Measurements from ENCODE around the gene PPP1R9A.
"Not testable (repeated sequence)": the region's sequence is repeated elsewhere in the genome, so short reads cannot be mapped to it uniquely, and the experiment has no call there.

The PPP1R9A gene

GRCh38 chr7:95001815-95002561, 94.6 kb downstream of the PPP1R9A start:
- no peak for TF ChIP-seq CTCF (IDR thresholded peaks at IDR 0.05; ENCODE audit: control insufficient read depth, extremely low read depth, insufficient read depth)
- DNase-seq (ENCODE audit: low read depth), result no peak
- H3K4me3 ChIP-seq (ENCODE audit: low read depth, low read length), result no peak overlapping the region

GRCh38 chr7:95002775-95003174, 95.4 kb downstream of the PPP1R9A start:
- DNase-seq (ENCODE audit: low read depth), result no peak
- TF ChIP-seq CTCF (IDR thresholded peaks at IDR 0.05; ENCODE audit: control insufficient read depth, extremely low read depth, insufficient read depth), result no peak
- H3K4me3 ChIP-seq (ENCODE audit: low read depth, low read length), result no peak overlapping the region

GRCh38 chr7:95004618-95005247, 97.3 kb downstream of the PPP1R9A start:
- no peak for TF ChIP-seq CTCF (IDR thresholded peaks at IDR 0.05; ENCODE audit: control insufficient read depth, extremely low read depth, insufficient read depth)
- DNase-seq (ENCODE audit: low read depth), result no peak
- no peak overlapping the region for H3K4me3 ChIP-seq (ENCODE audit: low read depth, low read length)

- TF ChIP-seq CTCF (IDR thresholded peaks at IDR 0.05; ENCODE audit: control insufficient read depth, extremely low read depth, insufficient read depth), result no peak
- DNase-seq (ENCODE audit: low read depth), result no peak
- no peak overlapping the region for H3K4me3 ChIP-seq (ENCODE audit: low read depth, low read length)
These were observed 98.6 kb downstream of the PPP1R9A start for GRCh38 chr7:95006010-95006409.

GRCh38 chr7:95008773-95009172, 101.4 kb downstream of the PPP1R9A start:
- H3K4me3 ChIP-seq (ENCODE audit: low read depth, low read length); DNase-seq (ENCODE audit: low read depth): not testable (repeated sequence)

GRCh38 chr7:95011146-95011928, 103.9 kb downstream of the PPP1R9A start:
- TF ChIP-seq CTCF (IDR thresholded peaks at IDR 0.05; ENCODE audit: control insufficient read depth, extremely low read depth, insufficient read depth), result no peak
- H3K4me3 ChIP-seq (ENCODE audit: low read depth, low read length), result no peak overlapping the region
- DNase-seq (ENCODE audit: low read depth), result no peak

- no peak for DNase-seq (ENCODE audit: low read depth)
- no peak overlapping the region for H3K4me3 ChIP-seq (ENCODE audit: low read depth, low read length)
- TF ChIP-seq CTCF (IDR thresholded peaks at IDR 0.05; ENCODE audit: control insufficient read depth, extremely low read depth, insufficient read depth), result no peak
These were observed 104.6 kb downstream of the PPP1R9A start for GRCh38 chr7:95011995-95012394.

Data from LNCaP clone FGC (cell line).